Caco-2 (cell line): ENCODE results near the gene EML4. TPM values are rescaled to one million over a fixed set of nuclear protein-coding genes. Genes with fewer than 3 reads are reported as not detected.

Experiments used
- BruUV-seq: library from RNA; stranded (reverse); fragments of 400-500 nt; replicated peaks from 2 replicates; lab custom pipeline; 2021; lab: Mats Ljungman, UMichigan
- CTCF ChIA-PET: fragments of 300-600 bp; sonication (Branson Sonifier 250); formaldehyde crosslinking; loops from one replicate; lab custom pipeline; 2022; ENCODE audit warnings: antibody characterized with exemption; lab: Charles Lee
- POLR2A ChIA-PET: fragments of 300-600 bp; sonication (Branson Sonifier 250); formaldehyde crosslinking; loops from one replicate; lab custom pipeline; 2022; ENCODE audit warnings: antibody characterized with exemption; lab: Charles Lee
- DNase-seq, 2 experiments: peaks; one replicate each; pipeline versions ENCODE4 v3.0.0 to v3.0.0-alpha.2; 2020 to 2022
- H3K27me3 ChIP-seq: replicated peaks from 2 replicates; pipeline ENCODE4 v1.6.0; 2011; ENCODE audit warnings: low read length; ENCODE audit not compliant: control insufficient read depth, insufficient read depth
- H3K36me3 ChIP-seq: 2 replicates; pipeline ENCODE4 v1.5.1; 2011; ENCODE audit warnings: low read length; ENCODE audit not compliant: control insufficient read depth, insufficient read depth
- H3K4me1 ChIP-seq: fragments of 250-450 bp; sonication (Bioruptor Pico); 2 replicates; pipeline ENCODE4 v1.5.1; 2020; ENCODE audit warnings: mild to moderate bottlenecking
- H3K4me3 ChIP-seq: 2 replicates; pipeline ENCODE4 v1.5.1; 2011; ENCODE audit warnings: low read depth, mild to moderate bottlenecking, control low read depth, low read length
- H3K9me3 ChIP-seq: fragments of 250-450 bp; sonication (Bioruptor Pico); 2 replicates; pipeline ENCODE4 v1.5.1; 2020; ENCODE audit warnings: mild to moderate bottlenecking, moderate library complexity
- H3K27ac Mint-ChIP-seq: one replicate; pipeline ENCODE4 v1.8.0; 2022; ENCODE audit warnings: mixed read lengths; ENCODE audit not compliant: unreplicated experiment
- H3K27me3 Mint-ChIP-seq: one replicate; pipeline ENCODE4 v1.8.0; 2022; ENCODE audit warnings: mixed read lengths; ENCODE audit not compliant: insufficient read depth, unreplicated experiment
- H3K36me3 Mint-ChIP-seq: one replicate; pipeline ENCODE4 v1.8.0; 2022; ENCODE audit warnings: mild to moderate bottlenecking, mixed read lengths; ENCODE audit not compliant: insufficient read depth, unreplicated experiment
- H3K4me1 Mint-ChIP-seq: one replicate; pipeline ENCODE4 v1.8.0; 2022; ENCODE audit warnings: low read depth, mixed read lengths; ENCODE audit not compliant: unreplicated experiment
- H3K4me3 Mint-ChIP-seq: one replicate; pipeline ENCODE4 v1.8.0; 2022; ENCODE audit warnings: mild to moderate bottlenecking, moderate library complexity, mixed read lengths; ENCODE audit not compliant: unreplicated experiment
- H3K9me3 Mint-ChIP-seq: one replicate; pipeline ENCODE4 v1.8.0; 2022; ENCODE audit warnings: mixed read lengths; ENCODE audit not compliant: unreplicated experiment
- CTCF ChIP-seq, 2 experiments: fragments of 200-600 bp in 1 of 2; IDR thresholded peaks; 1 replicate in 1 of 2; 2 replicates in 1 of 2; pipeline versions ENCODE4 v1.5.1 to v1.8.0; 2011 to 2022; ENCODE audit warnings: antibody characterized with exemption in 1 of 2, control low read depth in 1 of 2, inconsistent platforms in 1 of 2, low read depth in 1 of 2, low read length in 1 of 2, mild to moderate bottlenecking in 1 of 2, moderate library complexity in 1 of 2; ENCODE audit not compliant: insufficient read depth in 1 of 2, severe bottlenecking in 1 of 2, unreplicated experiment in 1 of 2
- intact Hi-C: fragments of 100-400 bp; cut with micrococcal nuclease; formaldehyde crosslinking; loops from one replicate; pipeline ENCODE4 v1.10.0; 2022; ENCODE audit not compliant: unreplicated experiment
- total RNA-seq: library from RNA; stranded (reverse); gene quantifications from 2 replicates; pipeline ENCODE4 v1.2.3, GENCODE V29; 2022

Gene EML4
- total RNA-seq, 1 experiment from 2014 or later = 125 TPM

DNA sequence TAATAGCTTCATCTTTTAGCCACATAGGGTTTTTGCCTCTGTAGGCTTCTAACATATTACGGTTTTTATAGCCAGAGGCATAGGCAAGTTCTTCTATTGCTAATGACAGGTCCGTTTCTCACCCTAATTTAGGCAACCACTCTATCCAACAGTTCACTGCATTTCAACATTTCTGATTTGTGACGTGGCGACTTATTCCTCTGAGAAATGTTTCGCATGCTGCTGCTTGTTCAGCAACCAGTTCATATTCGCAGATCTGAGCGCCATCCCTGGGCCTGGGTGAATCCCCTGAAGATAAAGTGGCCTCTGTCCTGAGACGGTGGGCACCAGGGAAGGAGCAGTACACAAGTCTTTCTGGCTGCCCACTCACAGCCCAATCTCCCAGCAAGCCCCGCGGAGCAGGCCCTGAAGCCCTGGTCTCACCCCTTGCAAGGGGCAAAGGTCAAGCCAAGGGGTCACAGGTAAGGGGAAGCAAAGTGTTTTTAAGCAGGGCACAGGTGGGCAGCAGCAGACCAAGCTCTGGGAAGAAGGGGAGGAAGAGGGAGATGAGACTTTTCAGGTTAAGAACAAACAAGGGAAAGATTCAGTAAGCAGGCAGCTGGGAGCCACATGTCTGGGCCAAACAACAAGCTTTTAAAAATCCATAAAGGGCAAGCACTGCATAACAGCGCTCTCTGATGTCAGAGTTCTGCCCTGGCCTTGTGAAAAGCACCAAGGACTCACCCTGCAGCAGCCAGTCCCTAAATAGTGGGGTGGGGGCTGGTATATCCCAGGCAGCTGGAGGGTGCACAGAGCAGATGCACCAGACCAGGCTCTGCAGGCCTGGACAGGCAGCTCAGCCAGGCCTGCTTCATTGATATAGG, 202.7 kb downstream of the EML4 start:
- Histone ChIP-seq H3K4me3 (no peak overlapping the region), H3K27me3 (no peaks in the 10 kb centered on the region), H3K4me1 (peaks cover 15% of the 10 kb centered on the region), H3K36me3 (no peaks in the 10 kb centered on the region), H3K9me3 (no peaks in the 10 kb centered on the region)
- peaks cover 14% of the 10 kb centered on the region for H3K4me1 Mint-ChIP-seq
- no peak for TF ChIP-seq CTCF (IDR thresholded peaks at IDR 0.05; ENCODE audit: insufficient read depth in 1 of 2, low read depth in 1 of 2, low read length in 1 of 2, severe bottlenecking in 1 of 2, unreplicated experiment in 1 of 2)
- no TSS peak for BruUV-seq
- H3K4me3 Mint-ChIP-seq = no peak overlapping the region
- H3K36me3 Mint-ChIP-seq = no peaks in the 10 kb centered on the region
- intact Hi-C loops = no loop called here
- DNase-seq = no peak
- H3K27me3 Mint-ChIP-seq = no peaks in the 10 kb centered on the region
- no peaks in the 10 kb centered on the region for H3K9me3 Mint-ChIP-seq
- CTCF ChIA-PET = interaction anchor here (0.9 kb wide), 1 partner anchor 13 kb away, joined by 4 read pairs; no protein-coding TSS in a partner anchor
- no peak overlapping the region for H3K27ac Mint-ChIP-seq
- POLR2A ChIA-PET = no interaction called here

DNA sequence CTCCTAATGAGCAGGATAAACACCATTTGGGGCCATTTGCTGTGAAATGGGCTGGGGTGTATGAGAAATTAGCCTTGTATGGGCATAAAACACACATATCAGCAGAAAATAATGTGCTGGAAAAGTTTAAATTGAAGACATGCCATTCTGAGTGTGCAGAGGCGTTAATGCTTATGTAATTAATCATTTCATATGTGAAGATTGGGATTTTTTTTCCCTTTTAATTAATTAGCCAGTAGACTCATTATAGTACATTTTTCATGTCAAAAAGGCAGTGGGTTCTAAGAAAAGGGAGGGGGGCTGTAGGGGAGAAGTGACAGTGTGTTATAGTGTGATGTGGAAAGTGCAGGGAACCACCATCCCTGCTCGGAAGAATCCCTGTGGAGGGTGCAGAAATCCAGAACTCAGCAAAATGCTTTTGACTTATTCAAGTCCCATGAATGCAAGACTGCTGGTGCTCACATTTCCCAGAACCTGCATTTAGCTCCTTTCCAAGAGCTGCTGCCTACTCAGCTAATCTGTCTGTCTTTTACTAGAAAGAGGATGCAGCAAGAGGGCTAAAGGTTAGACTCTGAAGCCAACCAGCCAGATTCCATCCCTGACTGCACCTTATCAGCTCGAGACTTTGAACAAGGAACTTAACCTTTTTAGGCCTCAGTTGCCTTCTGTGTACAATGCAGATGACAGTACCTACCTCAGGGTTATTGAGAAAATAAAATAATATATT, 203.5 kb downstream of the EML4 start:
- BruUV-seq = no TSS peak

More for the DNA sequence above, 203.5 kb downstream of the EML4 start:
- no peak for TF ChIP-seq CTCF (IDR thresholded peaks at IDR 0.05; ENCODE audit: insufficient read depth in 1 of 2, low read depth in 1 of 2, low read length in 1 of 2, severe bottlenecking in 1 of 2, unreplicated experiment in 1 of 2)
- no peaks in the 10 kb centered on the region for H3K27me3 Mint-ChIP-seq
- CTCF ChIA-PET = interaction anchor here (0.9 kb wide), 1 partner anchor 13 kb away, joined by 4 read pairs; no protein-coding TSS in a partner anchor
- H3K36me3 Mint-ChIP-seq = no peaks in the 10 kb centered on the region
- no peak overlapping the region for H3K4me3 Mint-ChIP-seq
- H3K9me3 Mint-ChIP-seq = no peaks in the 10 kb centered on the region
- Histone ChIP-seq H3K4me1 (peaks cover 15% of the 10 kb centered on the region), H3K36me3 (no peaks in the 10 kb centered on the region), H3K9me3 (no peaks in the 10 kb centered on the region), H3K27me3 (no peaks in the 10 kb centered on the region), H3K4me3 (no peak overlapping the region)
- H3K27ac Mint-ChIP-seq = no peak overlapping the region
- POLR2A ChIA-PET = no interaction called here
- intact Hi-C loops = no loop called here
- H3K4me1 Mint-ChIP-seq = peaks cover 14% of the 10 kb centered on the region
- DNase-seq = peak in 1 of 2 experiments; percentile 27
